Trophoblast cell (in vitro differentiated cells and primary cell): ENCODE results near the gene DEPP1.
A peak's percentile ranks its signal among the peaks of the same experiment; 100 is the strongest.

ENCODE experiments used
- DNase-seq, 2 donors: peaks; one replicate each; pipeline ENCODE4 v3.0.0-alpha.2; 2016
- H2AFZ ChIP-seq: 2 replicates; pipeline ENCODE4 v1.6.1; 2013; ENCODE audit warnings: low read length, moderate library complexity, mild to moderate bottlenecking; ENCODE audit not compliant: insufficient read depth, poor library complexity
- H2AK5ac ChIP-seq: 2 replicates; pipeline ENCODE4 v1.6.1; 2013; ENCODE audit warnings: mild to moderate bottlenecking, low read length
- H2BK120ac ChIP-seq: 2 replicates; pipeline ENCODE4 v1.6.1; 2013; ENCODE audit warnings: low read length, mild to moderate bottlenecking, moderate library complexity; ENCODE audit not compliant: insufficient read depth, poor library complexity
- H2BK12ac ChIP-seq: 2 replicates; pipeline ENCODE4 v1.6.1; 2013; ENCODE audit warnings: mild to moderate bottlenecking, low read length, moderate library complexity
- H2BK5ac ChIP-seq: 2 replicates; pipeline ENCODE4 v1.6.1; 2013; ENCODE audit warnings: low read length, low read depth, moderate library complexity, mild to moderate bottlenecking; ENCODE audit not compliant: poor library complexity
- H3K14ac ChIP-seq: 2 replicates; pipeline ENCODE4 v1.6.1; 2013; ENCODE audit warnings: mild to moderate bottlenecking, low read length
- H3K18ac ChIP-seq: 2 replicates; pipeline ENCODE4 v1.6.1; 2013; ENCODE audit warnings: mild to moderate bottlenecking, low read length
- H3K23ac ChIP-seq: 2 replicates; pipeline ENCODE4 v1.6.1; 2013; ENCODE audit warnings: low read length
- H3K27ac ChIP-seq: 2 replicates; pipeline ENCODE4 v1.5.1; 2013; ENCODE audit warnings: low read depth, mild to moderate bottlenecking, inconsistent platforms, low read length, moderate library complexity
- H3K27me3 ChIP-seq: 2 replicates; pipeline ENCODE4 v1.6.1; 2013; ENCODE audit warnings: inconsistent platforms, mild to moderate bottlenecking, low read length, moderate library complexity; ENCODE audit not compliant: insufficient read depth
- H3K36me3 ChIP-seq, 2 experiments: 1 replicate in 1 of 2; 2 replicates in 1 of 2; pipeline ENCODE4 v1.6.1; 2013; ENCODE audit warnings: low read length in 2 of 2, mild to moderate bottlenecking in 2 of 2, moderate library complexity in 1 of 2; ENCODE audit not compliant: insufficient read depth in 2 of 2, control insufficient read depth in 1 of 2
- H3K4ac ChIP-seq: 2 replicates; pipeline ENCODE4 v1.6.1; 2013; ENCODE audit warnings: low read depth, mild to moderate bottlenecking, low read length, moderate library complexity
- H3K4me1 ChIP-seq, 2 experiments: 1 replicate in 1 of 2; 2 replicates in 1 of 2; pipeline ENCODE4 v1.6.1; 2013; ENCODE audit warnings: low read length in 2 of 2, mild to moderate bottlenecking in 2 of 2, moderate library complexity in 1 of 2; ENCODE audit not compliant: insufficient read depth in 2 of 2, control insufficient read depth in 1 of 2
- H3K4me2 ChIP-seq: 2 replicates; pipeline ENCODE4 v1.6.1; 2013; ENCODE audit warnings: inconsistent platforms, mild to moderate bottlenecking, low read length, moderate library complexity
- H3K4me3 ChIP-seq: 2 replicates; pipeline ENCODE4 v1.5.1; 2013; ENCODE audit warnings: mild to moderate bottlenecking, low read depth, low read length, inconsistent platforms
- H3K79me1 ChIP-seq: one replicate; pipeline ENCODE4 v1.6.1; 2013; ENCODE audit warnings: low read length
- H3K79me2 ChIP-seq: 2 replicates; pipeline ENCODE4 v1.6.1; 2013; ENCODE audit warnings: low read length, mild to moderate bottlenecking; ENCODE audit not compliant: control insufficient read depth, insufficient read depth, poor library complexity
- H3K9ac ChIP-seq: 2 replicates; pipeline ENCODE4 v1.6.1; 2013; ENCODE audit warnings: mild to moderate bottlenecking, low read length
- H3K9me3 ChIP-seq: 2 replicates; pipeline ENCODE4 v1.6.1; 2013; ENCODE audit warnings: low read depth, mild to moderate bottlenecking, control low read depth, inconsistent platforms, low read length; ENCODE audit not compliant: insufficient read depth
- H4K12ac ChIP-seq: 2 replicates; pipeline ENCODE4 v1.6.1; 2013; ENCODE audit warnings: low read depth, mild to moderate bottlenecking, low read length, moderate library complexity
- H4K8ac ChIP-seq: 2 replicates; pipeline ENCODE4 v1.6.1; 2013; ENCODE audit warnings: low read depth, mild to moderate bottlenecking, low read length, moderate library complexity
- H4K91ac ChIP-seq: one replicate; pipeline ENCODE4 v1.6.1; 2013; ENCODE audit warnings: low read depth, mild to moderate bottlenecking, low read length, moderate library complexity
- WGBS: extraction: QIAGEN DNeasy Blood & Tissue Kit; methylation state at CpG from one replicate; pipeline ENCODE4 v1.1.7; 2013; ENCODE audit warnings: missing lambda C conversion rate; ENCODE audit not compliant: insufficient read length, insufficient coverage; ENCODE audit errors: extremely low coverage; 5-methylcytosine and 5-hydroxymethylcytosine counted together

The DEPP1 gene

DNA sequence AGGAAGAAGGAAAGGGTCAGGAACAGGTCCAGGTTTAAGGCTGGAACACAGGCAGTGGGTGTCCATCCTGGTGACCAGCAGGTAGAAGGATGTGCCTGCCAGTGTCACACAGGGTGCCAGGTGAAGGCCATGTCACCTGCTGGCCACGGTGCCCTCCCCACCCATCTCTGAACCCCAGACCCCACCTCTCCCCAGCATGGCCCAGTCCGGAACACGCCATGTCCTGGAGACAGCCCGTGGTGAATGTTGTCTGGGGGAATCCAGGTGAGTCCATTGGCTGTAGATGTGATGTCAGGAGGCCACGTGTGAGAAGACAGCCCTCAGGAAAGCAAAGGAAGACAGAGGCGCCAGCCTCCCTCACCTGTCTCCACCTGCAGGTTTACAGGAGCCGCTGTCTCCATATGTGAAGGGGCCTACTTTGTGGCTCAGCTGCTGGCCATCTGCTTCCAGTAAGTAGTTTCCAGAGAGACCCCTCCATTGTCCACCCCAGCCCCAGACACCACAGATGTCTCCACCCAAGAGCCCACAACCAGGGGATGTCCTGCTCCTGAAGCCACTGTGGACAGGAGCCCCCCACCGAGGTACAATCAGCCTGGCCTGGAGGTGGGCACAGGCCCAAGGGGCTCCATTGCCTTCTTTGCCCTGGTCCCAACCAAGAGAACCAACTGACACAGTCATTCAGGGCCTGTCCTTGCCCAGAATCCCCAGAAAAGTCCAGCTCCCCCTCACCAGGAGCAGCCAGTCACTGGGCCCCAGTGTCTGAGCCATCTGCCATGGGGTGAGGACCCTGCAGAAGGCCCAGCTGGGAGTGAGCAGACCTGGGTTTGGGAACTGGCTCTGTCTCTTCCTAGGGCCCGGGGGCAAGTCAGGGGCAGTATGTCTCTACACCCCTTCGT, 46.7 kb downstream of the DEPP1 start:
- WGBS = no CpG with 5 or more reads among the region's 10 CpGs
- Histone ChIP-seq H3K79me1 (peaks cover 23% of the 10 kb centered on the region), H3K4me2 (no peak overlapping the region)

DNA sequence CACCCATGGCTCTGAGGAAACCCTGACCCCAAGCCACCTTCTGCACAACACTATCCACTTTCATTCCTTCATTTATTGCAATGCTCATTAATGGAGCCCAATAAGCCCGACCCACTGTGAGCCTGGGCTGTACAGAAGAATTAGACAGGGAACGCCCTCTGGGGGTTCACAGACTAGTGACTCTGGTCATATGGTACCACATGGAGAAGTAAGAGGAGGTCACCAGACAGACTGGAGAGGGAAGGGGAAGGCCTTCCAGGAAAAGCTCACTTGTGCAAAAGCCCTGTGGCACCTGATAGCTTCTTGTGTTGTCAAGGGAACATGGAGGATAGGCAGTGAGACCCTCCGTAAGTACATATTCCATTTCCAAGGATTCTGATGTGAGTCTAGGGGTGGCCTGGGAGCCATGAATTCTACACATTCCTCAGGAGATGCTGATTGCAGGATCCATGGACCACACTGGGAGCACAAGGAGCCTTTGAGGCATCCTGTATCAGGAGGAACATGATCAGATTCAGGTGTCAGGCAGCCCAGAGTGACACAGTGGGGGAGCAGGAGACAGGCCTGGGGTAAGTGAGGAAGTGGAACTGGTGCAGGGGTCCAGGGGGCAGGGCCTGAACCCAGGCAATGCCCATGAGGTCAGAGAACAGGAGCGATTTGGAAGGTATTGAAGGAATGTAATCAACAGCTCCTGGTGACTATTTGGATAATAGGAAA, 47.5 kb downstream of the DEPP1 start:
- Histone ChIP-seq H3K4me2 (no peak overlapping the region), H2BK12ac (no peak overlapping the region), H4K91ac (no peak overlapping the region), H2BK120ac (no peak overlapping the region), H2BK5ac (no peak overlapping the region), H3K36me3 (no peaks in the 10 kb centered on the region), H2AK5ac (no peak overlapping the region), H3K14ac (no peak overlapping the region), H2AFZ (no peak overlapping the region), H3K4me1 (peaks cover 25 to 35% of the 10 kb centered on the region in 2 experiments), H3K79me2 (peaks cover 2% of the 10 kb centered on the region), H4K12ac (no peak overlapping the region), H3K4me3 (no peak overlapping the region), H3K18ac (no peak overlapping the region), H3K23ac (no peak overlapping the region), H4K8ac (no peak overlapping the region), H3K79me1 (peaks cover 21% of the 10 kb centered on the region), H3K27me3 (no peaks in the 10 kb centered on the region), H3K4ac (no peak overlapping the region), H3K9ac (no peak overlapping the region), H3K9me3 (peaks cover 5% of the 10 kb centered on the region), H3K27ac (no peak overlapping the region)
- no CpG with 5 or more reads among the region's 4 CpGs for WGBS
- DNase-seq = no peak

More for the DNA sequence above, 46.7 kb downstream of the DEPP1 start:
- Histone ChIP-seq H3K9ac (no peak overlapping the region), H3K27me3 (no peaks in the 10 kb centered on the region), H4K12ac (no peak overlapping the region), H3K4me3 (no peak overlapping the region), H2BK120ac (peak overlapping the region; percentile 6), H2AFZ (no peak overlapping the region), H2BK5ac (no peak overlapping the region), H2AK5ac (peak overlapping the region; percentile 38), H3K79me2 (peaks cover 2% of the 10 kb centered on the region), H4K8ac (no peak overlapping the region), H3K36me3 (no peaks in the 10 kb centered on the region), H3K23ac (no peak overlapping the region), H3K14ac (peak overlapping the region; percentile 12), H3K4ac (no peak overlapping the region), H3K4me1 (peaks cover 25 to 35% of the 10 kb centered on the region in 2 experiments), H3K27ac (no peak overlapping the region), H4K91ac (peak overlapping the region; percentile 28), H3K9me3 (peaks cover 5% of the 10 kb centered on the region), H3K18ac (no peak overlapping the region), H2BK12ac (peak overlapping the region; percentile 58)
- DNase-seq = no peak

DNA sequence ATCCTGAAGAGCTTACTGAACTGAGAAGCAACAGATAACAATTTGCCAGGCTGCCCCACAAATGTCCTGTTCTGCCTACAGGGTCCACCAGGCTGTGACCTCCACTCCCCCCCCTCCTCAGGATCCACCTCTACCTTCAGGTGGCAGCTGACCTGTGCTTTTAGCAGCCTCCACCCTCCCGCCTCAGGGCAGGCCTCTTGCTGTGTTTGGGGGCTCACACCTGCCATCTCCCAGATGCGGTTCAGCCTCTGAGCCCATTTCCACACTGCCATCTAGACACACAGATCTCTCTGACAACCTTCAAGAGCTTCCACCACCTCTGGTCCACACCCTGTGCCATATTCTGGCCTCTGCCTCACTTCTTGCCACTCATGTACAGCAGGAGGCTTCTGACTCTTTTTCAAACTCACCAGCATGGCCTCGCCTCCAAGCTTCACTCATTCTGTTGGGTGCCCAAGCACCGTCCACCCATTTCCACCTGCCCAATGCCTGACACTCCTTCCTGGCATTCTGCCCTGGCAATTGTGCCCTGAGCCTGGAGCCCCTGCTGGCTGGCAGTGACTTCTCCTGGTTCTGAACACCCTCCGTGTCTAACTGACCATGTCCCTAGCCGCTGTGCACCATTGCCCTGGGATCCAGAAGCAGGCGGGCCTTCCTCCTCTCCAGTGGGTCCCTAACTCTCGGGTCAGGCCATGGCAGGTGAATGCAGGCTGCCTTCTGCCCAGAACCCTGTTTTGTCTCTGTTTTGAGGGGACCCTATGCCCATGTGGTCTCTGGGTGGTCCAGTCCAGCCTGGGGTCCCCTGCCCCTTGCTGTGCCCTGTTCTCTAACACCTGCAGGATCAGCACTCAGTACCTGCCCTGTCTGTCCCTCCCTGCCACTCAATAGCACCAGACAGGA, 49.0 kb downstream of the DEPP1 start:
- Histone ChIP-seq H3K9me3 (peaks cover 5% of the 10 kb centered on the region), H2BK5ac (no peak overlapping the region), H2AK5ac (no peak overlapping the region), H3K9ac (no peak overlapping the region), H2BK120ac (no peak overlapping the region), H4K91ac (no peak overlapping the region), H3K23ac (no peak overlapping the region), H3K4me3 (no peak overlapping the region), H3K27ac (no peak overlapping the region), H3K4ac (no peak overlapping the region), H4K8ac (no peak overlapping the region), H3K18ac (no peak overlapping the region), H3K79me1 (peaks cover 12% of the 10 kb centered on the region), H3K36me3 (no peaks in the 10 kb centered on the region), H2AFZ (no peak overlapping the region), H2BK12ac (no peak overlapping the region), H3K4me1 (peaks cover 17 to 22% of the 10 kb centered on the region in 2 experiments), H3K4me2 (no peak overlapping the region), H3K27me3 (no peaks in the 10 kb centered on the region), H4K12ac (no peak overlapping the region), H3K79me2 (no peaks in the 10 kb centered on the region), H3K14ac (no peak overlapping the region)
- no peak for DNase-seq
- WGBS = no CpG with 5 or more reads among the region's 8 CpGs

GRCh38 chr10:44928462-44928861, 50.1 kb downstream of the DEPP1 start:
- H2BK12ac ChIP-seq = no peak overlapping the region
- no peak overlapping the region for H3K9ac ChIP-seq
- H2AK5ac ChIP-seq = no peak overlapping the region
- H3K79me1 ChIP-seq = peaks cover 5% of the 10 kb centered on the region
- no peak overlapping the region for H2BK5ac ChIP-seq
- peaks cover 5% of the 10 kb centered on the region for H3K9me3 ChIP-seq
- H3K4ac ChIP-seq = no peak overlapping the region
- no peak overlapping the region for H3K23ac ChIP-seq
- H3K36me3 ChIP-seq = no peaks in the 10 kb centered on the region
- no peak overlapping the region for H2AFZ ChIP-seq
- H3K4me3 ChIP-seq = no peak overlapping the region
- H2BK120ac ChIP-seq = no peak overlapping the region
- no peak overlapping the region for H3K18ac ChIP-seq
- H3K4me2 ChIP-seq = no peak overlapping the region
- DNase-seq = no peak
- no peak overlapping the region for H4K12ac ChIP-seq
- no peak overlapping the region for H4K8ac ChIP-seq
- no peaks in the 10 kb centered on the region for H3K79me2 ChIP-seq
- no peak overlapping the region for H4K91ac ChIP-seq
- no peak overlapping the region for H3K27ac ChIP-seq
- H3K14ac ChIP-seq = no peak overlapping the region
- peaks cover 5 to 11% of the 10 kb centered on the region in 2 experiments for H3K4me1 ChIP-seq
- no peaks in the 10 kb centered on the region for H3K27me3 ChIP-seq
